Peyer's patch (tissue), 4 donors: ENCODE measurements around the gene TOB1. TPM values are rescaled to one million over a fixed set of nuclear protein-coding genes. Genes with fewer than 3 reads are reported as not detected.

Experiments
- DNase-seq, 3 donors: peaks; one replicate each; pipeline ENCODE4 v3.0.0-alpha.2; 2017 to 2019
- H3K27ac ChIP-seq, 4 donors: fragments of 200-600 bp; sonication (generic); one replicate each; pipeline ENCODE4 v1.5.1; 2016 to 2019
- H3K27me3 ChIP-seq, 2 donors: fragments of 200-600 bp; sonication (generic); one replicate each; pipeline ENCODE4 v1.5.1; 2019
- H3K36me3 ChIP-seq, 3 donors: fragments of 200-600 bp; sonication (generic); one replicate each; pipeline ENCODE4 v1.5.1; 2016 to 2019
- H3K4me1 ChIP-seq, 4 donors: fragments of 200-600 bp; sonication (generic); one replicate each; pipeline ENCODE4 v1.5.1; 2016 to 2019
- H3K4me3 ChIP-seq, 4 donors: fragments of 200-600 bp; sonication (generic); 1 replicate in 3 of 4; 2 replicates in 1 of 4; pipeline ENCODE4 v1.5.1; 2016 to 2019; ENCODE audit warnings: mild to moderate bottlenecking in 1 of 4
- H3K9me3 ChIP-seq, 4 donors: fragments of 200-600 bp; sonication (generic); one replicate each; pipeline ENCODE4 v1.5.1; 2016 to 2019; ENCODE audit warnings: mild to moderate bottlenecking in 1 of 4
- POLR2A ChIP-seq, 2 donors: fragments of 450-650 bp; IDR thresholded peaks; one replicate each; pipeline ENCODE4 v1.5.1; 2017; ENCODE audit warnings: antibody characterized with exemption in 2 of 2, mild to moderate bottlenecking in 2 of 2, moderate library complexity in 2 of 2
- total RNA-seq, 4 donors: library from RNA; depleted of rRNA; stranded (reverse); fragments of >200 nt; gene quantifications; one replicate each; pipeline ENCODE4 v1.1.0, GENCODE V29; 2016
- TF ChIP-seq, protein P1 (sequence below), 6 experiments: fragments of 450-650 bp in 4 of 6; fragments of 200-600 bp in 2 of 6; sonication (generic) in 1 of 6; IDR thresholded peaks; one replicate each; pipeline ENCODE4 v1.5.1; 2017 to 2019; ENCODE audit warnings: antibody characterized with exemption in 6 of 6, mild to moderate bottlenecking in 3 of 6, moderate library complexity in 1 of 6

The TOB1 gene
- total RNA-seq, 4 donors from 2014 or later, result 38.0 to 101 (median 60.6) TPM

DNA sequence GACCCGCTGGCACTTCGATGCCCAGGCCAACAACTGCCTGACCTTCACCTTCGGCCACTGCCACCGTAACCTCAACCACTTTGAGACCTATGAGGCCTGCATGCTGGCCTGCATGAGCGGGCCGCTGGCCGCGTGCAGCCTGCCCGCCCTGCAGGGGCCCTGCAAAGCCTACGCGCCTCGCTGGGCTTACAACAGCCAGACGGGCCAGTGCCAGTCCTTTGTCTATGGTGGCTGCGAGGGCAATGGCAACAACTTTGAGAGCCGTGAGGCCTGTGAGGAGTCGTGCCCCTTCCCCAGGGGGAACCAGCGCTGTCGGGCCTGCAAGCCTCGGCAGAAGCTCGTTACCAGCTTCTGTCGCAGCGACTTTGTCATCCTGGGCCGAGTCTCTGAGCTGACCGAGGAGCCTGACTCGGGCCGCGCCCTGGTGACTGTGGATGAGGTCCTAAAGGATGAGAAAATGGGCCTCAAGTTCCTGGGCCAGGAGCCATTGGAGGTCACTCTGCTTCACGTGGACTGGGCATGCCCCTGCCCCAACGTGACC lies 25.8 kb downstream of the TOB1 start:
- TF ChIP-seq, protein P1, sequence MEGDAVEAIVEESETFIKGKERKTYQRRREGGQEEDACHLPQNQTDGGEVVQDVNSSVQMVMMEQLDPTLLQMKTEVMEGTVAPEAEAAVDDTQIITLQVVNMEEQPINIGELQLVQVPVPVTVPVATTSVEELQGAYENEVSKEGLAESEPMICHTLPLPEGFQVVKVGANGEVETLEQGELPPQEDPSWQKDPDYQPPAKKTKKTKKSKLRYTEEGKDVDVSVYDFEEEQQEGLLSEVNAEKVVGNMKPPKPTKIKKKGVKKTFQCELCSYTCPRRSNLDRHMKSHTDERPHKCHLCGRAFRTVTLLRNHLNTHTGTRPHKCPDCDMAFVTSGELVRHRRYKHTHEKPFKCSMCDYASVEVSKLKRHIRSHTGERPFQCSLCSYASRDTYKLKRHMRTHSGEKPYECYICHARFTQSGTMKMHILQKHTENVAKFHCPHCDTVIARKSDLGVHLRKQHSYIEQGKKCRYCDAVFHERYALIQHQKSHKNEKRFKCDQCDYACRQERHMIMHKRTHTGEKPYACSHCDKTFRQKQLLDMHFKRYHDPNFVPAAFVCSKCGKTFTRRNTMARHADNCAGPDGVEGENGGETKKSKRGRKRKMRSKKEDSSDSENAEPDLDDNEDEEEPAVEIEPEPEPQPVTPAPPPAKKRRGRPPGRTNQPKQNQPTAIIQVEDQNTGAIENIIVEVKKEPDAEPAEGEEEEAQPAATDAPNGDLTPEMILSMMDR (IDR thresholded peaks at IDR 0.05), result no peak
- TF ChIP-seq POLR2A (IDR thresholded peaks at IDR 0.05), result no peak
- H3K36me3 ChIP-seq, result no peaks in the 10 kb centered on the region
- no peaks in the 10 kb centered on the region for H3K9me3 ChIP-seq
- H3K4me3 ChIP-seq, result no peak overlapping the region
- DNase-seq, result no peak
- H3K4me1 ChIP-seq, result peaks cover 0 to 4% (median 0%) of the 10 kb centered on the region in 4 donors
- H3K27me3 ChIP-seq, result no peaks in the 10 kb centered on the region
- H3K27ac ChIP-seq, result no peak overlapping the region

DNA sequence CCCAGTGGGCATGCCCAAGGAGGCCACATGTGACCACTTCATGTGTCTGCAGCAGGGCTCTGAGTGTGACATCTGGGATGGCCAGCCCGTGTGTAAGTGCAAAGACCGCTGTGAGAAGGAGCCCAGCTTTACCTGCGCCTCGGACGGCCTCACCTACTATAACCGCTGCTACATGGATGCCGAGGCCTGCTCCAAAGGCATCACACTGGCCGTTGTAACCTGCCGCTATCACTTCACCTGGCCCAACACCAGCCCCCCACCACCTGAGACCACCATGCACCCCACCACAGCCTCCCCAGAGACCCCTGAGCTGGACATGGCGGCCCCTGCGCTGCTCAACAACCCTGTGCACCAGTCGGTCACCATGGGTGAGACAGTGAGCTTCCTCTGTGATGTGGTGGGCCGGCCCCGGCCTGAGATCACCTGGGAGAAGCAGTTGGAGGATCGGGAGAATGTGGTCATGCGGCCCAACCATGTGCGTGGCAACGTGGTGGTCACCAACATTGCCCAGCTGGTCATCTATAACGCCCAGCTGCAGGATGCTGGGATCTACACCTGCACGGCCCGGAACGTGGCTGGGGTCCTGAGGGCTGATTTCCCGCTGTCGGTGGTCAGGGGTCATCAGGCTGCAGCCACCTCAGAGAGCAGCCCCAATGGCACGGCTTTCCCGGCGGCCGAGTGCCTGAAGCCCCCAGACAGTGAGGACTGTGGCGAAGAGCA lies 26.4 kb downstream of the TOB1 start:
- no peak for DNase-seq
- no peak overlapping the region for H3K27ac ChIP-seq
- no peaks in the 10 kb centered on the region for H3K27me3 ChIP-seq
- peaks cover 0 to 10% (median 0%) of the 10 kb centered on the region in 4 donors for H3K4me1 ChIP-seq
- no peaks in the 10 kb centered on the region for H3K36me3 ChIP-seq
- no peak overlapping the region for H3K4me3 ChIP-seq
- TF ChIP-seq POLR2A (IDR thresholded peaks at IDR 0.05), result no peak
- TF ChIP-seq, protein P1 (IDR thresholded peaks at IDR 0.05), result no peak
- H3K9me3 ChIP-seq, result no peaks in the 10 kb centered on the region

DNA sequence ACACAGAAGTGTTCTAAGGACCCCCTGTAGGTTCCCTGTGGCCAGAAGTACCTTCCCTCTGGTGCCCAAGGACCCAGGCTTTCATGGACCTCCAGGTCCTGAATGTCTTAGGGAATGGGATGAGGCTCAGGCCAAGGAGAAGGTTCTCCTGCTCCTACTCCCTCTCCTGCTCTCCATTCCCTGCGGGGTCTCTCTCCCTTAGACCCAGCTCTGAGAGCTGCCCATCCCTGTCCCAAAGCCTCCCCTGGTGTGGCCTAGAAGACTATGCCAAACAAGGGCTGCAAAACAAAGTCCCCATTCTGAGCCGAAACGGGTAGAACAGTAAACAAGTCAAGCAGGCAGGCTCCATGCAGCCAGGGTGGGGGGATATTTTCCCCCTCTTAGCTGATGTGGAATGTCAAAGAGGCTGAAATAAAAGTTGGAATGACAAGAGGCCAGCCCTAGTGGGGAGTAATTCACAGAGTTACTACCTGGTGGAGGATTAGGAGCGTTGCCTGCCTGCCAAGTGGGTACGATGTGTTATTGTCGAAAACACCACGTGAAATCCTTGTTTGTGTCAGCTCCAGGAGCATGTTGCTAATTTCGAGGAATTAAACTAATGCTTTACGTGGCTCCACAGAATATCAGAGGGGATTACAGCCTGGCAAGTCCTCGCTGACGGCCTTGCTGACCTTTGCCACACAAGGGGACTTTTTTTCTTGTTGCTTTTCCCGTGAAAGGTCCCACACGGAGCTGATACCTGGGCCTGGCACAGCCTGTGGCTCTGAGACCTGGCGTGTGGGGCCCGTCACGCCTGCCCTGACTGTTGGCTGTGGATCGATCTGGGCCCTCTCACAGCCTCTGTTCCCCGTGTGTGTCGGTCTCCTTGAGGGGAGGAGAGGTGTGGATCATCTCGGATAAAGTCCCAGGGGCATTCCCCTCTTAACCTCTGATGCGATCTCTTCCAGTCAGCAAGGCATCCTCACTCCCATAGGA lies 27.9 kb downstream of the TOB1 start:
- no peak for DNase-seq
- H3K27me3 ChIP-seq, result no peaks in the 10 kb centered on the region
- TF ChIP-seq, protein P1 (IDR thresholded peaks at IDR 0.05), result no peak
- TF ChIP-seq POLR2A (IDR thresholded peaks at IDR 0.05), result no peak
- peaks cover 0 to 12% (median 0%) of the 10 kb centered on the region in 4 donors for H3K4me1 ChIP-seq
- no peaks in the 10 kb centered on the region for H3K9me3 ChIP-seq
- H3K36me3 ChIP-seq, result no peaks in the 10 kb centered on the region
- no peak overlapping the region for H3K4me3 ChIP-seq
- H3K27ac ChIP-seq, result no peak overlapping the region

DNA sequence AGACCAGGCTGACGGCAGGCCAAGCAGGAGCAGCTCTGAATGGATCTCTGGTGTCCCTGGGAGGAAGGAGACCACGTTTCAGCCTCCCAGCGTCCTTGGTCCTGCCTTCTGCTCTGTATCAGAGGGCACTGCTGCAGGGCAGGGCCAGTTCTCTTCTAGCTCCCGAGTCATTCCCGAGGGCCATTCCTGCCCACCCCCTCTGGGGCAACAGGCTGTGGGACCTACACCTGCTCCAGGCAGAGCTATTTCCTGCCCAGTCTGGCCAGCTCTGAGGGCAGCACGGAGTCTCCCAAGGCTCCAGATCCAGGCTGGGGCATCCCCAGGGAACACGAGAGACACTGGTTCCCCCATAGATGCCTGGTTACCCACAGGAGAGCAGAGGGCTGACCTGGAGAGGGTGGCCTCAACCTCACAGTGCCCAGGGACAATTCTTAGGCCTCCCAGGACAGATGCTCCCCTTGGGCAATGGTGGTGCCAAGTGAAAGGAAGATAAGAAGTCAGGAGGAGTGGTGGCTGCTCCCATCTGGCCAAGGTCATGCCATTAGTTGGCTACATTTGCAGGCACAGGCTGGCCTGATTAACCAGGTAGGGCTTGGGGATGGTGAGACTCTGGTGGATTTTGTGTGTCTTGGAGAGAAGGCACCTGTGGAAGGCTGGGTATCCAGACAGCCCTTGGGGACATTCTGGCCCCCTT lies 28.7 kb downstream of the TOB1 start:
- TF ChIP-seq, protein P1 (IDR thresholded peaks at IDR 0.05), result no peak
- no peak for TF ChIP-seq POLR2A (IDR thresholded peaks at IDR 0.05)
- H3K4me3 ChIP-seq, result no peak overlapping the region
- no peaks in the 10 kb centered on the region for H3K36me3 ChIP-seq
- H3K27ac ChIP-seq, result no peak overlapping the region
- no peaks in the 10 kb centered on the region for H3K27me3 ChIP-seq
- no peak for DNase-seq
- H3K9me3 ChIP-seq, result no peaks in the 10 kb centered on the region
- peaks cover 0 to 12% (median 0%) of the 10 kb centered on the region in 4 donors for H3K4me1 ChIP-seq

DNA sequence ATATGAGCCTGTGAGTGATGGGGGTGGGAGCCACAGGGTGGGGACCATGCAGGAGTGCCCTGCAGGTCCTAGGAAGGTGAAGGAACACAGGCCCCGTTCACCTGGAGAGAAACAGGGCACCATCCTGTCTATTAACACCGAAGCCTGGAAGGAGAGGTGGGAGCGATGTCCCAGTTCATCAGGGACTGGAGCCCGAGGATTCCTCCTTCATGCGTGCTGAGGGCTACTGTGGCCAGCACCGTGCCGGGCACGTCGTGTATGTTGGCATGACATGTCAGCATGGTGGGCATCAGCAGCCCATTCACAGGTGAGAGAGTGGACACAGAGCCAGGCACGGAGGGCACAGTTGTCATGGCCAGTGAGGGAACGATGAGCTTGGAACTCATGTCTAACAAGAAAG lies 29.3 kb downstream of the TOB1 start:
- H3K4me1 ChIP-seq, result peaks cover 0 to 12% (median 0%) of the 10 kb centered on the region in 4 donors
- no peaks in the 10 kb centered on the region for H3K27me3 ChIP-seq
- H3K9me3 ChIP-seq, result no peaks in the 10 kb centered on the region
- no peak for TF ChIP-seq POLR2A (IDR thresholded peaks at IDR 0.05)
- TF ChIP-seq, protein P1 (IDR thresholded peaks at IDR 0.05), result no peak
- H3K36me3 ChIP-seq, result no peaks in the 10 kb centered on the region
- no peak overlapping the region for H3K4me3 ChIP-seq
- no peak overlapping the region for H3K27ac ChIP-seq
- no peak for DNase-seq
